Cardiac muscle cell (in vitro differentiated cells and primary cell): ENCODE data around the gene LAIR1. TPM values are rescaled to one million over a fixed set of nuclear protein-coding genes. Genes with fewer than 3 reads are reported as not detected.
"Not testable (repeated sequence)": the region's sequence is repeated elsewhere in the genome, so short reads cannot be mapped to it uniquely, and the experiment has no call there.

Source experiments
- DNase-seq, 2 donors: peaks; one replicate each; pipeline versions ENCODE4 v3.0.0 to v3.0.0-alpha.2; 2010 to 2017; ENCODE audit warnings: low read depth in 1 of 2, low spot score in 1 of 2
- H3K27ac ChIP-seq: fragments of 200-600 bp; sonication (generic); 2 replicates; pipeline ENCODE4 v1.5.1; 2016
- H3K27me3 ChIP-seq: fragments of 200-600 bp; sonication (generic); 2 replicates; pipeline ENCODE4 v1.6.0; 2016; ENCODE audit warnings: control low read depth
- H3K36me3 ChIP-seq: fragments of 200-600 bp; sonication (generic); 2 replicates; pipeline ENCODE4 v1.5.1; 2016; ENCODE audit warnings: control low read depth
- H3K4me1 ChIP-seq: fragments of 200-600 bp; sonication (generic); 2 replicates; pipeline ENCODE4 v1.8.1; 2017; ENCODE audit warnings: low read depth, mild to moderate bottlenecking, mixed run types
- H3K4me3 ChIP-seq: fragments of 200-600 bp; sonication (generic); 2 replicates; pipeline ENCODE4 v1.5.1; 2016; ENCODE audit warnings: mild to moderate bottlenecking
- H3K9me3 ChIP-seq: fragments of 200-600 bp; sonication (generic); 2 replicates; pipeline ENCODE4 v1.5.1; 2017; ENCODE audit warnings: low read depth, mild to moderate bottlenecking, control low read depth
- polyA plus RNA-seq: library from polyadenylated mRNA; unstranded; fragments of >200 nt; fragmentation: Nextera tagmentation; extraction: Ambion mirVana; gene quantifications from 2 replicates; pipeline ENCODE4 v1.2.1, GENCODE V29; 2016
- total RNA-seq: library from RNA; depleted of rRNA; stranded (reverse); fragments of >200 nt; gene quantifications from 2 replicates; pipeline ENCODE4 v1.2.3, GENCODE V29; 2016
- TF ChIP-seq, protein P1 (sequence below): IDR thresholded peaks from 2 replicates; pipeline ENCODE4 v1.5.1; 2012; ENCODE audit warnings: low read depth, mild to moderate bottlenecking, low read length

The LAIR1 gene
- total and polyA plus RNA-seq, 2 experiments from 2014 or later: not detected

DNA sequence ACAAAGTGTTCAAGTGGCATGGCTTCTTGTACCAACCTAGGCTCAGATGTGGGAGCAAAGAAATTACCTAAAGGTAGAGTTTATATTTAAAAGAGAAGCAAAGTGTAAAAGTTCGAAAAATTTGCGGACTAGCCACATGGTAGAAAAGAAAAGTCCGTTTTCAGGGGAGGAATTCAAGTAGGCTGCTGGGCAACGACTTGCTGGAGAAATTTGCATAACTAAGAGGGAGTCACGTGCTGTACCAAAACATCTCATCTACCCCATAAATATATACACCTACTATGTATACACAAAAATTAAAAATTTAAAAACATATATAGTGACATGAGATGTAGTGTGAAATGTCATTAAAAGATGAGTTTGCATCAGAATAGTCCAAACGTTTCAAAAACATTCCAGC is 2.1 kb upstream of the LAIR1 start:
- TF ChIP-seq, protein P1, sequence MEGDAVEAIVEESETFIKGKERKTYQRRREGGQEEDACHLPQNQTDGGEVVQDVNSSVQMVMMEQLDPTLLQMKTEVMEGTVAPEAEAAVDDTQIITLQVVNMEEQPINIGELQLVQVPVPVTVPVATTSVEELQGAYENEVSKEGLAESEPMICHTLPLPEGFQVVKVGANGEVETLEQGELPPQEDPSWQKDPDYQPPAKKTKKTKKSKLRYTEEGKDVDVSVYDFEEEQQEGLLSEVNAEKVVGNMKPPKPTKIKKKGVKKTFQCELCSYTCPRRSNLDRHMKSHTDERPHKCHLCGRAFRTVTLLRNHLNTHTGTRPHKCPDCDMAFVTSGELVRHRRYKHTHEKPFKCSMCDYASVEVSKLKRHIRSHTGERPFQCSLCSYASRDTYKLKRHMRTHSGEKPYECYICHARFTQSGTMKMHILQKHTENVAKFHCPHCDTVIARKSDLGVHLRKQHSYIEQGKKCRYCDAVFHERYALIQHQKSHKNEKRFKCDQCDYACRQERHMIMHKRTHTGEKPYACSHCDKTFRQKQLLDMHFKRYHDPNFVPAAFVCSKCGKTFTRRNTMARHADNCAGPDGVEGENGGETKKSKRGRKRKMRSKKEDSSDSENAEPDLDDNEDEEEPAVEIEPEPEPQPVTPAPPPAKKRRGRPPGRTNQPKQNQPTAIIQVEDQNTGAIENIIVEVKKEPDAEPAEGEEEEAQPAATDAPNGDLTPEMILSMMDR: no peak

DNA sequence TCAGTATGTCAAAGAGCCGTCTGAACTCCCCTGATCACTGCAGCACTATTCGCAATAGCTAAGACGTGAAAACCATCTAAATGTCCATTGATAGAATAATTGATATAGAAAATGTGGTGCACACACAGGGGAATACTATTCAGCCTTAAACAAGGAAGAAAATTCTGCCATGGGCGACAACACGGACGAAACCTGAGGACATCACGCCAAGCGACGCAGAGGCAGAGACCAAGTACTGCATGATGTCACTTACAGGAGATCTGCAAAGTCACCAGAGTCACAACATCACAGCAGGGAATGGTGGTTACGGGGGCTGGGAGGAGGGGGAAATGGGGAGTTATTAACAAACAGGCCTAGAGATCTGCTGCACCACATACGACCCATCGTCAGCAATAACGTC is 1.1 kb upstream of the LAIR1 start:
- H3K4me3 ChIP-seq, H3K36me3 ChIP-seq, H3K27ac ChIP-seq, DNase-seq, H3K9me3 ChIP-seq, H3K27me3 ChIP-seq, H3K4me1 ChIP-seq: not testable (repeated sequence)

More for the DNA sequence above, 2.1 kb upstream of the LAIR1 start:
- H3K9me3 ChIP-seq: no peaks in the 10 kb centered on the region
- no peak overlapping the region for H3K27ac ChIP-seq
- no peaks in the 10 kb centered on the region for H3K4me1 ChIP-seq
- no peak overlapping the region for H3K4me3 ChIP-seq
- peaks cover 2% of the 10 kb centered on the region for H3K27me3 ChIP-seq
- no peak for DNase-seq
- no peaks in the 10 kb centered on the region for H3K36me3 ChIP-seq

- not testable (repeated sequence) for H3K4me1 ChIP-seq, H3K36me3 ChIP-seq, H3K27me3 ChIP-seq, H3K4me3 ChIP-seq, H3K27ac ChIP-seq, H3K9me3 ChIP-seq
- peak in 1 of 2 donors; percentile 3 for DNase-seq
These were observed 2.9 kb downstream of the LAIR1 start for GRCh38 chr19:54361680-54362422.

DNA sequence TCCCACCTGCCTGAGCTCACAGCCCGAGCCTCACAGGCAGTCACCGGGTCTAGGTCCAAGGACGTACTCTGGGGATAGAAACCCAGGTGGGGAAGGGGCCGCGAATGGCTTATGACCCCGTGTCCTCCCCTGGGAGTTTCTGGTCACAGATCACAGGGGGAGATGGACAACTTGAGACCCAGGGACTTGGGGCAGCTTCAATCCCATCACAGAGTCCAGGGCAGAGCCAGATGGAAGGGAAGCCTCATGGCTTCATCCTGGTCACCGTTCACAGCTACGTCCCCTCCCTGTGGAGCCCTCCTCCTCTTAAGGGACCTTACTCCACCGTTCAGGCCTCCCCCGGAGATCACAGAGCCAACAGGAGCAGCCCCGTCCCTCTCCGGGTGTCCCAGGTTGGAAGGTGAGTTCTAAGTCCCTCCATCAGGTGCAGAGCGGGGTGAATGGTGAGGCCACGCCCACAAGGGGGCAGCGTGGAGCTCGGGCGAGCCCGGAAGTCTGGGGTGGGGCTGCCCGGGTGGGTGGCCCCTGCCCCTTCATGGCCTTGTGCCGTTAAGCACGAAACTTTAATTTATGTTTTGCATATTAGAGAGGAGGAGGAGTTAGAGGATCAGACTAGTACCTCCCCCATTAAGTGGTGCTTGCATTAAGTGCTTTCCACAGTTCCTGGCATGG is 5.4 kb downstream of the LAIR1 start:
- not testable (repeated sequence) for DNase-seq, H3K27me3 ChIP-seq, H3K4me3 ChIP-seq, H3K27ac ChIP-seq, H3K9me3 ChIP-seq, H3K4me1 ChIP-seq, H3K36me3 ChIP-seq

- no peaks in the 10 kb centered on the region for H3K4me1 ChIP-seq
- H3K36me3 ChIP-seq: no peaks in the 10 kb centered on the region
- H3K27ac ChIP-seq: no peak overlapping the region
- no peaks in the 10 kb centered on the region for H3K9me3 ChIP-seq
- TF ChIP-seq, protein P1: no peak
- DNase-seq: no peak
- H3K4me3 ChIP-seq: no peak overlapping the region
- H3K27me3 ChIP-seq: no peaks in the 10 kb centered on the region
These were observed 7.3 kb downstream of the LAIR1 start for GRCh38 chr19:54357381-54357780.

DNA sequence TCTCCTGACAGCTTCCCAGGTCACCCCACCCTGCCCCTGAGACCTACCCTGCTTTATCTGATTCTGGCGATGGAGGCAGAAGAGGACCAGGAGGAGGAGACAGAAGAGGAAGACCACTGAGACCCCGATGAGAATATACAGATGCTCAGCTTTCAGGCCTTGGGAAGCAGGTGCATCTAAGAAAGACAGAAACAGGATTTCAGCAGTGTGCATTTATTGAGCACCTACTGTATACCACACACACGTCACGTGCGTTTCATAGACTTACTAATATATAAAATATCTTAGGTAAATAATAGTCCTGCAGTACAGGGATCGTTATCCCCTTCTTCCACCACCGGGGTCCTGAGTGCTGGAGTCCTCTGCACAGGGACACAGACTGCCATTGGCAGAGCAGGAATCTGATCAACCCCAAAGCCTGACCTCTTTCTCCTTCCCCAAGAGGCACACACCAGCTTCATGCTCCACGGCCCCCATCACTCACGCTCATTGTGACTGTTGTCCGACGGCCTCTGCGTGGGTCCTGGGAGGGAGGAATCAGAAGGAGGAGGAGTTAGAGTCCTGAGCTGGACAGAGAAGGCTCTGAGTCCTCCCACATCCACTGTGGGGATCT is 8.2 kb downstream of the LAIR1 start:
- no peaks in the 10 kb centered on the region for H3K36me3 ChIP-seq
- no peak overlapping the region for H3K27ac ChIP-seq
- H3K4me1 ChIP-seq: no peaks in the 10 kb centered on the region
- no peaks in the 10 kb centered on the region for H3K27me3 ChIP-seq
- H3K9me3 ChIP-seq: no peaks in the 10 kb centered on the region
- no peak overlapping the region for H3K4me3 ChIP-seq
- no peak for DNase-seq
- TF ChIP-seq, protein P1: no peak

DNA sequence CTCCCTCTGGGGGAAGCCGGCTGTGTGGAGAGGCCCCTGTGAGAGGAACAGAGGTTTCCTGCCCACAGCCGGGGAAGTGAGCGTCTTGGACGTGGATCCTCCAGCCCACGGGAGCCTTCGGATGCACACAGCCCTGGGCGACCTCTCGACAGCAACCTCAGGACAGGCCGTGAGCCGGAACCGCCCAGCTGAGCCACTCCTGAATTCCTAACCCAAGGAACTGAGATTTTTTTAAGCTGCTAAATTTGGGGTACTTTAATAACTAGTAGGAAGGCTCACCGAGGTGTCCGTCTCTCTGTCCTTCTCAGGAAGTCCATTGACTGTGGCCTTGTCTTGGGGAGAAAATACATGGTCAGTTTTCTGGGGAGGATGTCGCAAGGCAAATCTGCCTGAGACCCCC is 9.1 kb downstream of the LAIR1 start:
- Histone ChIP-seq H3K4me3 (no peak overlapping the region), H3K9me3 (no peaks in the 10 kb centered on the region), H3K27me3 (peaks cover 3% of the 10 kb centered on the region), H3K4me1 (no peaks in the 10 kb centered on the region), H3K27ac (no peak overlapping the region), H3K36me3 (no peaks in the 10 kb centered on the region)
- no peak for DNase-seq
- TF ChIP-seq, protein P1: no peak
